HG03039 (cell line): ENCODE data around the gene TMEM120B.

Source experiments
- ATAC-seq: cut with Tn5 transposase; IDR thresholded peaks from one replicate; pipeline ENCODE4 v1.9.1; 2021; ENCODE audit warnings: mild to moderate bottlenecking, moderate library complexity; ENCODE audit not compliant: unreplicated experiment

TMEM120B gene

DNA sequence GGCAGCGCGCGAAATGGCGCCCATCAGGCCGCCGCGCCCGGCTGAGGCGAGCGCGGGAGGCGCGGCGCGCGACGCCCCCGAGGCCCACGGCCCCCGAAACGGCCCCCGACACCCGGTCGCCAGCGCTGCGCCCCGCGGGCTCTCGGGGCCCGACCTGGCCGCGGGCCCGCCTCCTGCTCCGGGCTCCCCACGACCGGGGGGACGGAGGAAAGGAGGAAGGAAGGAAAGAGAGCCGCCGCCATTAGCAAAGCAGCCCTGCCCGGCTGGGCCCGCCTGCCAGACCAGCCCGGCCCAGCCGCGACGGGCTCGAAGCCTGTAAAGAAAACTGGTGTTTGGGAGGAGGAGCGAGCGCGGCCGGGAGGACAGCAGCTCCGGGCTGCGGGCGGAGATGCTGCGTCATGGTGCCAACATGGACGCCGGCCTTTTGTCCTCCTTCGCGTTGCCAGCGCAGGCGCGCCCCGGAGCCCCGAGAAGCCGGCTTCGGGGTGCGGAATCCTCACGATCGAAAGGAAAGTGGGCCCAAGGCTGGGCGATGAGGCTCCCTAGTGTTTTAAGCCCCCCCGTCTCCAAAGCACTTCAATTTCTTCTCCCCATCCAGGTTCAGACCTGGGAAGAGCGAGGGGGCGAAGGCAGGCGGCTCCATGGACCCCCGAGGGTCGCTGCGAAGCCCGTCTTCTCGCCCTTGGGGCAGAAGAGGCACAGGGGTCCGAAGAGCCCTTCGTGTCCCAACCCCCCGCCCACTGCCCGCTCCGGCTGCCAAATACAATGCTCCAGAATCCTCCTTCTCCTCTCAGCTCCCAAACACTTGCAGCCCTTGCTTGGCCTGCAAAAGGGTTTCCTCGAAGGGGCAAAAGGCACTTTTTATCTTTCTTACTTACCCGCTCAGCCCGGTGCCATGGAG lies 88.4 kb downstream of the TMEM120B start:
- ATAC-seq = no peak

GRCh38 chr12:121801595-121802484 lies 89.3 kb downstream of the TMEM120B start:
- ATAC-seq = no peak

DNA sequence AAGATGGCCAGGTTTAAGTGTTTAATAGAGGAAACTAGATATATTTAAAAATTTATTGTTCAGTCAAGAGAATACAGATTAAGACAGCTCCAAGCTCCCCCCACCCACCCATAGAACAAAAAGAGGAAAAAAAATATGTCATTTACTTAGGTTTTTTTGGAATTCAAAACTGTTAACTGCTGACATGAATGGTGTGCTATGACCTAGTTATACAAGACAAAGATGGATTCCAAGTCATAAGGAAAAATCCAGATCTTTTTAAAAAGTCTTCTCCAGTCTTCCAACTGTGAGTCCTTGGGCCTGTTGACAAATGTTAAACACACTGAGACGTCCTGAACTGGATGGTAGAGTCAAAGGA lies 89.9 kb downstream of the TMEM120B start:
- ATAC-seq = no peak

- peak; percentile 30 for ATAC-seq
Observed at GRCh38 chr12:121802843-121803698, 90.5 kb downstream of the TMEM120B start.

GRCh38 chr12:121803861-121804416 lies 91.4 kb downstream of the TMEM120B start, which contains the start of gene SETD1B:
Gene SETD1B, plus strand, starts transcription at chr12:121804009. Its CDS starts 729 bp downstream, at chr12:121804738.
- ATAC-seq = no peak

DNA sequence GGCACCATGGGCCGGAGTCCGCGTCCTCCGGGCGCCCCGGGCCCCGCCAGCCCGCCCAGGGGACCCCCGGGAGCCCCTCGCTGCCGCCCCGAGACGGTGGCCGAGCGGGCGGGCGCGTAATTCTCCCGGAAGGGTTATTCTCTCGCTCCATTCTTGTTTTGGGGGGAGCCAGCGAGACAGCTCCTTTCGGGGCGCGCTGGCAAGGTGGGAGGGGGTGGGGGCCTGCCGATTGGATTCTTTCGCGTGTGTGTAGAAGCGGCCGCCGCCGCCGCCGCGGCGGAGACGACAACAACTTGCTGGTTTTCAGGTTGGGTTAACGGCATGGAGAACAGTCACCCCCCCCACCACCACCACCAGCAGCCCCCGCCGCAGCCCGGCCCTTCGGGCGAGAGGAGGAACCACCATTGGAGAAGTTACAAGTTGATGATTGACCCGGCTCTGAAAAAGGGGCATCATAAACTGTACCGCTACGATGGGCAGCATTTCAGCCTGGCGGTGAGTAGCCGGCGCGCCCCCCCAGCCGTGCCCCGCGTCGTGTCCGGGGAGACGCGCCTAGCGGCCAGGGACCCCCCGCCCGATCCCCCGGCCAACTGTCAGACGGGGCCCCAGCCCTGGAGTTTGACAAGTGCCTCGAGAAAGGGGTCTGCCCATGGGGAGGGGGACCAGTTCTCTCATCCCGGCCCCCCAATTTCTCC lies 92.0 kb downstream of the TMEM120B start:
- ATAC-seq = no peak

GRCh38 chr12:121805171-121806008 lies 92.8 kb downstream of the TMEM120B start:
- no peak for ATAC-seq

DNA sequence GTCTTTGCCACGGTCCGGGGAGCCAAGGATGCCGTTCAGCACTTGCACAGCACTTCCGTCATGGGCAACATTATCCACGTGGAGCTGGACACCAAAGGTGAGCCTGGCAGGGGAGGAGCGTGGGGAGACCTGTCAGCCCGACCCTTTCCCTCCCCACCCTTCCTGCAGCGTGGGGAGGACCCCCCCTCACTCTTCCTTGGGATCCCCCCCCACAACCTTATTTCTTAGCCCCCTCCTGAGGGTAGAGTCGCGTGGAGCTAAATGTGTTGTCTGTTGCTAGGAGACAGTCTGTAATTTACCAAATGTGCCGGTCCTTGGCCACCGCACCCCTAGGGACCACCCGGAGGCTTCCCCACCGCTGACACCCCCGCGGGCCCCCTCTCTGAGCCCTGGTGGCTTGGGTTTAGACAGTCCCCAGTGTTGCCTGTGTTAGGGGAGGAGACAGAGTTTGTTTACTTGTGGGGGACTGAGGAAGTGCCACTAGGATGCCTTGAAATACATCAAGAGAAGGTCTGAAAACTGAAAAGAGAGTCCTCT lies 93.5 kb downstream of the TMEM120B start:
- ATAC-seq = no peak

- no peak for ATAC-seq
Observed at GRCh38 chr12:121806546-121807423, 94.2 kb downstream of the TMEM120B start.

GRCh38 chr12:121807642-121808347 lies 95.2 kb downstream of the TMEM120B start:
- ATAC-seq = no peak

DNA sequence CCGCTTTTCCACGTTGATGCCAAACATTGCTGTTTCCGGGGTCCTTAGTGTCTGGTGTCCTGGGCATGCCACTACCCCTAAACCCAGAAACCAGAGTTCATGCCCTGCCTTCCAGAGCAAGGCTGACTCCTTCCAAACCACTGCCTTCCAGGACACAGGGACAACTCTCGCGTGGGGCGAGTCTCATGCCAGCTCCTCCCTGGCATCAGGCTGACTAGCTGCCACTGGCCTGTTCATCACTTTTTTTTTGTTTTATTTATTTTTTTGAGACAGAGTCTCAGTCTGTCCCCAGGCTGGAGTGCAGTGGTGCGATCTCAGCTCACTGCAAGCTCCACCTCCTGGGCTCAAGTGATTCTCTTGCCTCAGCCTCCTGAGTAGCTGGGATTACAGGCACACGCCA lies 96.1 kb downstream of the TMEM120B start:
- no peak for ATAC-seq

DNA sequence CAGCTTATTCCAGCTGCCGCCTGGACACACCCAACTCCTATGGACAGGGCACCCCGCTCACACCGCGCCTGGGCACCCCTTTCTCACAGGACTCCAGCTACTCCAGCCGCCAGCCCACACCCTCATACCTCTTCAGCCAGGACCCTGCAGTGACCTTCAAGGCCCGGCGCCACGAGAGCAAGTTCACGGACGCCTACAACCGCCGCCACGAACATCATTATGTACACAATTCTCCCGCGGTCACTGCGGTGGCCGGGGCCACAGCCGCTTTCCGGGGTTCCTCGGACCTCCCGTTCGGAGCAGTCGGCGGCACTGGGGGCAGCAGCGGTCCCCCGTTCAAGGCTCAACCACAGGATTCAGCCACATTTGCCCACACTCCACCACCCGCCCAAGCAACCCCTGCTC lies 97.2 kb downstream of the TMEM120B start:
- no peak for ATAC-seq

DNA sequence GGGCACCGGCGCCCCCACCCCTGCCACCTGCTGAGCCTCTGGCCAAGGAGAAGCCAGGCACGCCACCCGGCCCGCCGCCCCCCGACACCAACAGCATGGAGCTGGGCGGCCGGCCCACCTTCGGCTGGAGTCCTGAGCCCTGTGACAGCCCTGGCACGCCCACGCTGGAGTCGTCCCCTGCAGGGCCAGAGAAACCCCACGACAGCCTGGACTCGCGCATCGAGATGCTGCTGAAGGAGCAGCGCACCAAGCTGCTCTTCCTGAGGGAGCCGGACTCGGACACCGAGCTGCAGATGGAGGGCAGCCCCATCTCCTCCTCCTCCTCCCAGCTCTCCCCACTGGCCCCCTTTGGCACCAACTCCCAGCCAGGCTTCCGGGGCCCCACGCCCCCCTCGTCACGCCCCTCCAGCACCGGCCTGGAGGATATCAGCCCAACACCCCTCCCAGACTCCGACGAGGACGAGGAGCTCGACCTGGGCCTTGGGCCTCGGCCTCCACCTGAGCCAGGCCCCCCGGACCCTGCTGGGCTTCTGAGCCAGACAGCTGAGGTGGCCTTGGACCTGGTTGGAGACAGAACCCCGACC lies 97.8 kb downstream of the TMEM120B start:
- ATAC-seq = no peak

DNA sequence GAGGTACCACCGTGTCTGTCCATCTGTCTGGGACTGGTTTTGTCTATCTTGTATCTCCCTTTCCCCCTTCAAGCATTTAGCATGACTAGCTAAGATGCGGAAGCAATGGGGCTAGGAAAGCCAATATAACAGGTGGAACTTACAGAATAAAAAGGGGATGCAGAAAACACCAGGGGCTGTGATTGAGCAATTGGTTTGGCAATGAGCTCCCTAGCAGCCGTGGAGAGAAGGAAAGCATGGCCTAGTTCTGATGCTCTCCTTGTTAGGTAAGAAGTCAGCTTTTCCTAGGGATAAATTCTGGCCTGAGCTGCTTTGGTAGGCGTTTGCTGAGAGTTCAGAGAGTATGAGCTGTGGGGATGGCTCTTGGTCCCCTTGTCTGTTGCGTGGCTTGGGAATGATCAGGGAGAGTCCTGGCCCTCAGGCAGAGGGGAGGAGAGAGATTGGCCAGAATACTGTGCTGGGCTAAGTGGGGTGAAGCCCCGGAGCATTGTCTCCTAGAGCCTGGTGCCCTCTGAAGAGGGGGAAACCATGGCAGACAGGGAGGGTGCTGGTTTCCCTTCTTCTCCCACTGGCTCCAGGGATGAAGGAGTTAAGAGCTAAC lies 98.4 kb downstream of the TMEM120B start:
- no peak for ATAC-seq

- ATAC-seq = no peak
Observed at GRCh38 chr12:121811434-121812319, 99.1 kb downstream of the TMEM120B start.
